CD4-positive, alpha-beta T cell treated with Interleukin-17A for 1 hour (primary cell): Measurements from ENCODE around the gene AKT3.

ENCODE experiments used
- DNase-seq: peaks from one replicate; pipeline ENCODE4 v3.0.0-alpha.2; 2020

Gene AKT3

DNA sequence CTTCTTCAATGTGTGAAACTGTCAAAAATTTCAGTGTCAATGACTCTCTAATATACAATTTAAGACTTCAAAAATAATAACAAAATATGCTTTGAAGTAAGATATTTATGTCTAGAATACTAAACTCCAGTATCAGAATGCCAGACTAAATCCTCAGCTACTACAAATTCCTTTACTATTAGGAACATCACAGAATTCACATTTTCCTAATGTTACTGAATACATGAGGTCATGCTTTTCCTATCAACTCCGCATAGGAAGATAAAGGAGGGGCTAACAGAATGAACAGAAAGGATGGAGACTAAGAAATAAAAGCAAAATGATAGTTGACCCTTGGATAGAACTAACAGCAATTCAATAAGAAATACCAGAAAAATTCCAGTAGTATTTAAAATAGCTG, 301.5 kb downstream of the AKT3 start:
- no peak for DNase-seq

DNA sequence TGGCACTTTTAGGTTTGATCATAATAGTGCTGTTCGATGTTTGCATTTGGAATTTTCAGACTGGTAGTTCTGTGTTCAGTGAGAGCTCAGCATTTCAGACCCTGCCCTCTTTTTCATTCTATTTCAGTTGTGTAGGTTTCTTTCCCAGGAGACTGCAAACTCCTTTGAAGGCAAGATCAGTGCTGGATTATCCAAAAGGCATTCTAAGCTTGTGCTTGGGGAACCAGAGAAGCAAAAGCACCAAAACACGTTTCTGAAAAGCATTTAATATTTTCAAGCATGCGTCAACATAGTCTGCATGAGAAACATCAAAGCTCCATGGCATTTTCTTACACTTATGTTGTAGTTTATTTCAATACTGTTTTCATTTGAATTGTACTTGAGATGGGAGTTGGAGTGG, 302.2 kb downstream of the AKT3 start:
- no peak for DNase-seq

DNA sequence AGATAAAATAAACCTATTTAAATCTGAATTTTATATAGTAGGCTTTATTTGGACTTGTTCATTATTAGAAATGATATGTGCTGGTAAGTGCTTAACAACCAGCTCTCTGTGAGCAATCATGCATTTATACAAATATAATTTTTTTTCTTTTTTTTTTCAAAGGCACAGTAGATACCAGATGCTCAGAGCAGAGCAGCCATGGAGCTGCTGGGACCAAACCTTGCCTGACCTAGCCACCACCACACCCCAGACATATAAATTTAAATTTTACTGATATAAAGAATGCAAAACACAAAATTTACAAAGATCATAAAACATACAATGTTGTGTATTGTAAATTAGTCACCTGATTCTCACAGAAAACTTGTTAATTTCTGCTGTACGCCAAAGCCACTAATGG, 303.6 kb downstream of the AKT3 start:
- no peak for DNase-seq

DNA sequence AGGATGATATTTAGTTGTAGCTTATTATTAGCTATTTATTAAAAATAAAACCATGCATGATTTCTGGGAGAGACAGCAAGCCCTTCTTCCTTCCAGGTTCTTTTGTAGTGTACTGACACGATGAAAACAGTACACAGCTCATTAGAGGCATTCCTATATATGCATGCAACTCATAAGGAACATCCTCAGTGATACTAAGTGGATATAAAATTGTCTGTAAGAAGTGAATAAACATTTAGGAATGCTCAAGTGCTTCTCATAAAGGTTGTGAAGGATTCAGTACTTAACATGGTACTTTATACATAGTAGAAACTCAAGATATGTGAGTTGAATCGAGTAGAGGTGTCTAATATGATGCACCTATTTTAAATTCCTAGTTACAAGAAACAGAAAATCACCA, 306.5 kb downstream of the AKT3 start:
- no peak for DNase-seq

DNA sequence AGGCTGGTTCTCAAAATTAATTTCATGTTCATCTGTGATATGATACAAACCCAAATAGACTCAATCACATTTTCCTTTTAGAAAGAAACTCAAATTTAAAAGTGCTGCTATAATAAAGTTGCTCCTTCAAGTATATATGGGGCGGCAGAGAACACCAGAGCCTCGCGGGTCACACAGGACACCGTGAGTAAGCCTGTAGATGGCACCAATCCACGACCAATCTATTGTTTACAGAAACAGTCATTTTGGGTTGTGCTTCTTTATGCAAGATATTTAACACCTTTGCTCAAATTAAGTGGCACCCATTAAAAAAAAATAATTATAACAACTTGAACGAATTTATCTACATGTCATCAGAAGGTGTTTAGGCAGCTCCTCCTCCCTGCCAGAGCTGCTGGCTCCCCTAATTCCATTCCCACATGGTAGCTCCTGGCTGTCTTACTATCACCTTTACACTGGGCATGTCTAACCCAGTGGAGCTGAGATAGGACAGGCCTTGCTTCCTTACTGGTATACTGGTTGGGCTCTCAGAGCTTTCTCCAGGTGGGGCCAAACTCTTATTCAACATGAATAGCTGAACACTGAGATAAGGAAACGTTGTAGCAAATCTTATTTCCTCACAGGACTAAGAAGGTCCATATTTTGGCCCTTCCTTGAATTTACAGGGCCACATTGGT, 307.2 kb downstream of the AKT3 start:
- DNase-seq, result no peak

DNA sequence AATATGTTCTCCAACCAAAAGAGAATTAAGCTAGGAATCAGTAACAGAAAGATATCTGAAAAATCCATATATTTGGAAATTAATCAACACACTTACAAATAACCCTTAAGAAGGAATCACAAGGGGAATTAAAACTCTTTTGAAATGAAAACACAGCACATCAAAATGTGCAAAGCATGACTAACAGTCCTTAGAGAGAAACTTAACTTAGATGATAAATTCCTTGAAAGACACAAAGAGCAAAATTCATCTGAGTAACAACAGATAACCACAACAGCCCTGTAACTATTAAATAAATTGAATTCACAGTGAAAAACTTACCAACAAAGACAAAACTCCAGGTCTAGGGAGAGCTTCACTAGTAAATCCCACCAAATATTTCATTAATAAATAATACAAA, 310.4 kb downstream of the AKT3 start:
- DNase-seq, result no peak

DNA sequence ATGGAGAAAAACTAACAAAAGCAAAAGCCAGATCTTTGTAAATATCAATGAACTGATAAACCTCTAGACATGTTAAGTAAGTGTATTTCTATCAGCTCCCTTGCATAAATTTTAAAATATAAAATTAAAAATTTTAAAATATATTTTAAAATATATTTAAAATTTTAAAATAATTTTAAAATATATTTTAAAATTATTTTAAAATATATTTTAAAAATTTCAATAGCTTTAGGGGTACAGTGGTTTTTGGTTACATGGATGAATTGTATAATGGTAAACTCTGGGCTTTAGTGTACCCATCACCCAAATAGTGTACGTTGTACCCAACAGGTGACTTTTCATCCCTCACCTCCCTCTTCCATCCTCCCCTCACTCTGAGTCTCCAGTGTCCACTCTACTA, 315.0 kb downstream of the AKT3 start:
- DNase-seq, result no peak

DNA sequence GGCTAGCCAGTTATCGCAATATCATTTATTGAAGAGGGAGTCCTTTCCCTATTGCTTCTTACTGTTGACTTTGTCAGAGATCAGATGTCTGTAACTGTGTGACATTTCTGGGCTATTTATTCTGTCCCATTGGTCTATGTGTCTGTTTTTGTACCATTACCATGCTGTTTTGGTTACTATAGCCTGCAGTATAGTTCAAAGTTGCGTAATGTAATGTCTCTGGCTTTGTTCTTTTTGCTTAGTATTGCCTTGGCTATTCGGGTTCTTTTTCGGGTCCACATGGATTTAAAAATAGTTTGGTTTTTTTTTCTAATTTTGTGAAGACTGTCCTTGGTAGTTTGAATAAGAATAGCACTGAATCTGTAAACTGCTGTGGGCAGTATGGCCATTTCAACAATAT, 320.5 kb downstream of the AKT3 start:
- no peak for DNase-seq

DNA sequence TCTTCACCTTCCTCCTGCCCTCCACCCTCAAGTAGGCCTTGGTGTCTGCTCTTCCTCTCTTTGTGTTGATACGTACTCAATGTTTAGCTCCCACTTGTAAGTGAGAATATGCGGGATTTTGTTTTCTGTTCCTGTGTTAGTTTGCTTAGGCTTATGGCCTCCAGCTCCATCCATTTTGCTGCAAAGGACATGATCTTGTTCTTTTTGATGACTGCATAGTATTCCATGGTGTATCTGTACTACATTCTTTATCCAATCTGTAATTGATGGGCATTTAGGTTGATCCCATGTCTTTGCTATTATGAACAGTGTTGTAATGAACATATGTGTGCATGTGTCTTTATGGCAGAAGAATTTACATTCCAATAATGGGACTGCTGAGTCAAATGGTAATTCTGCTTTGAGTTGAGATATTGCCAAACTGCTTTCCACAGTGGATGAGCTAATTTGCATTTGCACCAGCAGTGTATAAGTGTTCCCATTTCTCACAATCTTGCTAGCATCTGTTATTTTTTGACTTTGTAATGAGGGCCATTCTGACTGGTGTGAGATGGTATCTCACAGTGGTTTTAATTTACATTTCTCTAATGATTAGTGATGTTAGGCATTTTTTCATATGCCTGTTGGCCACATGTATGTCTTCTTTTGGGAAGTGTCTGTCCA, 321.5 kb downstream of the AKT3 start:
- no peak for DNase-seq

DNA sequence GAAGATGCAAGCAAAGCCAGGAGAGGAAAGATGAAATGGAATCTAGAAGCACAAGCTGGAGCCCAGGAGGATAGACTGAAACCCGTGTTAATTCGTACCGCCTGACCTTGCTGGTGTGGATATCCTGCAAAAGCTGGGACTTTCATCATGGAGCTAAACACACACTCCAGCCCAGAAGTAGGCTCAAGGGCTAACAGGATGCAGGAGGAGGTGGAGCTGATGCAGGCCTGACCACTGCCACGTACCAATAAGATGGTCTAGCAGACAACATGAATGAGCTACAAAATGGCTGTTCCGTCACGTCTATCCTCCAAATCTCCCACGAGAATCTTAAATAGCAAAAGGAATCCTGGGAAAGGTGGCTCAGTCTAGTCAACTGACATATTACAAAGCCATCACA, 323.9 kb downstream of the AKT3 start:
- DNase-seq, result no peak

DNA sequence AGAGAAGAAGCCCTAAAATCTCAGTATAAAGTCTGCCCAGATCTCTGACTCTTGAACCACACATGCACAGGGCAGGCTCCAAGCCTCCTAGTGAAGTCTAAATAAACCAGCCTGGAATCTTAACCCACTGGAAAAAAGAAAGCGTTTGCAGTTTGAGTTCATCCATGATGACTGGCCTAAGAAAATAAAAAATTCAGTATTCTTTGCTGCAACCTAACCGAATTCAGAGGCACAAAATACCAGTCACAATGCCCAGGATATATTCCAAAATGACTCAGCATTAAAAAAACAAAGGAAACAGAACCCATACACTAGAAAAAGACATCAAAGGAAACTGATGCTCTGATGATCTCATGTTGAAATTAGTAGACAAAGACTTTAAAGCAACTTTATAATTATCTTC, 325.0 kb downstream of the AKT3 start:
- no peak for DNase-seq

DNA sequence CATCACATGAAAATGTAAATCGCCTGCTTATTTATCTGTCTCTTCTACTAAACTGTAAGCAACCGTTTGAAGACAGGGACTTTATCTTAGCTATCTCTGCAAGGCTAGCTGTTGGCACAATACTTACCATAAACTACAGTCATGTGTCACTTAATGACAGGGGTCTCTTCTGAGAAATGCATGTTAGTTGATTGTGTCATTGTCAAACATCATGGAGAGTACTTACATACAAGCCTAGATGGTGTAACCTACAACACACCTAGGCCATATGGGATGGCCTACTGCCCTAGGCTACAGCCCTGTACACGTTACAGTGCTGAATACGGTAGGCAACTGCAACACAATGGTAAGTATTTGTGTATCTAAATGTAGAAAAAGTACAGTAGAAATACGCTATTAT, 326.3 kb downstream of the AKT3 start:
- no peak for DNase-seq

DNA sequence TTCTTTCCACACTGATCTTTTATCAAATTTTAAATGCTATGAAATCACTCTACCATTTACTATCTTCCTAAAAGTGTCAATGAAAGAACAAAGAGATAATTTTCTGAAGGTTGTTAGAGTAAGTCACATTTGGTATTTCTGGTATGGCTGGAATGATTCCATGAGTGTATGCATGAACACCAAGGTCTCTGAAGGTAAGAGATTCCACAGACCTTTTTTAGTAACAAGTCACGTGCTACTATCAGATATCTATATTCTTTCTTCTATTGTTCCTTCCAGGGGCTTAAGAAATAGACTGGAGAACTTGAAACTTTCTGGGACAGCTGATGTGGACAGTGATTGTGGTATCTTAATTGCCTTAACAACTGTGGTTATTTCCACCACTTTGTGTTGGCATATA, 329.2 kb downstream of the AKT3 start:
- no peak for DNase-seq

DNA sequence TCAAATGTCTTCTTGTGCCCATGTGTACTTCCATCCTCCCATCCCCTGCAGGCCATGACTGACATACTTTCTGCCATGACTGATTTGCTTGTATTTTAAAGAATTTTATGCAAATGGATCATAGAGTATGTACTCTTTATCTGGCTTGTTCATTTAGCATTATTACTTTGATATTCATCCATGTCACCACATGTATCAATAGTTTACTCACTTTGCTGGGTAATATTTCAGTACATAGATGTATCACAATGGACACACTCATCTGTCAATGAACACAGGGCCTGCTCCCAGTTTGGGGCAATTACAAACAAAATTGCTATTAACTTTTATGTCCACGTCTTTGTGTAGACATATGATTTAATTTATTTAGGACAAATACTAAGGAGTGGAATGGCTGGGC, 335.1 kb downstream of the AKT3 start:
- DNase-seq, result no peak

DNA sequence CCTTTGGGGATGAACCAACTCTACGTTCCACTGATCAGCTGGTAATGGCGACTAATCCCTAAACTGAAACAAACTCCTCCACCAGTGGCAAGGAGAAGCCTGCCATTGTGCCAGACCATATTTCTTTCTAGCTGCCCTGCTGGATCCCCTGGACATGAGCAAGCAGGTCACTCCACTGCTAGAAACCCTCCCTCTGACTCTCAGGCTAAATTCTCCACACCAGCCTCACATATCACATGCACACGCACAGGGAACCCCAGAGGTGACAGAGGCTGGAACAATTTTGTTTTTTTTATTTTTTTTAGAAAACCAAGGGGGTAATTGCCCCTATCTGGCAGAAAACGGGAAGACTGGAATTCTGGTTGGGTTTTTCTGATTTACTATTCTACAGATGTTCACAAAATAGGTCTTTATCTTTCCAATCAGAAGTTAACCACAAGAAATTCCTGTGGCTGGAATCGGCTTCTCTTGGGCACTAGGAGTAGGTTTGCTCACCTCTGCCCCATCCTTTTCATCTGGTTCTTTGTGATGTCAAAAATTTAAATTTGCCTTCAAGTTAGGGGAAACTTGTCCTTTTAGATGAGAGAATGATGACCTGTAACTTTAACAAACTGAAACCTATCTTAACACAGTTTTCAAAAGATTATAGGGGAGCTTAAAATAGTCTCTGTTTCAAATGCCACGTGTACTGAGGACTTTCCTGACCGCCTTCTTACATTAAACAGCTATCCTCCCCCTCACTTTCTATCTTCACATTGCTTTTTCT, 336.1 kb downstream of the AKT3 start:
- no peak for DNase-seq

DNA sequence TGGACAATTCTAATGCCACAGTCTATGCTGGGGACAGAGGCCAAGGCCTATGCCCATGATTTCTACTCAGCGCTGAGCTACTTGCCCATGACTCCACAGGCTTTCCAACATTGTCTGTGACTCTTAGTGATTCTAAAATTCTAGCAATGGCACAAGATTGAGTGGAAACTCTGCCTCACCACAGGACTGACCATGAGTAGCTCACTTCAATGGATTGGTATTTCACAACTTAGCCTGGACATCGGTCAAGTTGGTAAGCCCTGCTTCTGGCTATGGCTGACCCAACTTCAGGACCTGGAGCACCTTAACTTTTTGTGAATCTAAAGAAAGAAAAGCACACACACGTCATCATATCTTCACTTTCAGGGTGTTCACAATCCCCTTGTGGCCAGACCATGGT, 339.1 kb downstream of the AKT3 start:
- no peak for DNase-seq

DNA sequence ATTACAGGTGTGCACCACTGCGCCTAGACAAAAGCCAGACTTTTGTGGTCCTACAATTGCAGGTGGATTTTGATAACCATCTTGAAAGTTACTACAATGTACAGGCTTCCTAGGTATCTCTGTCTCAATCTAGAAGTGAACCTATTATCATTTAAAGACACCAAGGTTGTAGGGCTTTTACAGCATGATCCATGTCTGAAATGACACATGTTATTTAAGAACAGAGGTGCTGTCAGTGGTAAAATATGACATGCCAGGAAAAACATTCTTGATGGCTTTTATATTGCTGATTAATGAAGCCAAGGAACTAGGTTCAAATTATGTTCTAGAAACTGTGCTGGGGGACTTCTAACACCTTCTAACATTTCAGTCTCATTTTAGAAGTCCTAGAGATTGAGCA, 341.1 kb downstream of the AKT3 start:
- no peak for DNase-seq

DNA sequence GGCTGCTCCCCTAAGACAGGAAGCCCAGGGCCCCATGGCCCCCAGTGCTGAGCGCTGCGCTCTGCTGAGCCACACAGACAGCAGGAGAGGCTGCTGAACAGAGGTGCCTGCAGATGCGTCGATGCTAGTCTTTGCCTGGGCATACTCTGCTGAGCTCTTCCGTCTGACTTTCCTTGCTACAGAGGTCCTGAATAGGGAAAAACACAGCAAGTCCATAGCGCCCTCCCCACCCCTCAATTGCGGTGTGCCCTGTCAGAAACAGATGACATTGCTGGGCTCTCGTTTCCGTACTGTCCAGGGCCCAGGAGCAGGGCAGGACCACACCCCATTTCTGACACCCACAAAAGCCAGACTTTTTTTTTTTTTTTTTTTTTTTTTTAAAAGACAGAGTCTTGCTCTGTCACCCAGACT, 341.7 kb downstream of the AKT3 start:
- peak; percentile 46 for DNase-seq

DNA sequence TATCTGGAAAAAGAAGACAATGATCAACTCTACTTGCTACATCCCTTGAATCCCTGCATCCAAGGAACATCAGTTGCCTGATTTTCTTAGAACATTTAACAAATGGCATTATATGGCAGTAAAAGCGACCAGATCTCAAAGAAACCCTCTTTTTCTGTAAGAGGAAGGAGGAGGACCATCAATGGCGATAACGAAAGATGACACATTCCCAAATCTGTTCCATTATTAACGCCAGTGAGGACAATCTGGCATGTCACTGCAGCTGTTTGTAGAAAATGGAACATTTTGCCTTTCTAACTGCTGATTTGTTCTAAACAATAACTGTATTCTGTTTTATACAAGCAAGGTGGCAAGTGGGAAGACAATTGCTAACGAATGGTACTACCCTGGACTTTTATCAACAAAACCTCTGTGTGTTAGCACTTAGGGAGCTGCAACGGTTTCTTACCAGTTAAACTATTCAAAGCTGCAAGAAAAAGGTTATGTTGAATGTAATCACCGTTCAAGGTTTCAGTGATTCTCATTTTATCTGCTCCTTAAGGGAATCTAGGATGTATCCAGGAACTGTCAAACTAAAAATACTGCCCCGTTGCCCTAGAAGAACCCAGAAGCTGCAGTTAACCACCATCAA, 342.3 kb downstream of the AKT3 start:
- DNase-seq, result no peak

DNA sequence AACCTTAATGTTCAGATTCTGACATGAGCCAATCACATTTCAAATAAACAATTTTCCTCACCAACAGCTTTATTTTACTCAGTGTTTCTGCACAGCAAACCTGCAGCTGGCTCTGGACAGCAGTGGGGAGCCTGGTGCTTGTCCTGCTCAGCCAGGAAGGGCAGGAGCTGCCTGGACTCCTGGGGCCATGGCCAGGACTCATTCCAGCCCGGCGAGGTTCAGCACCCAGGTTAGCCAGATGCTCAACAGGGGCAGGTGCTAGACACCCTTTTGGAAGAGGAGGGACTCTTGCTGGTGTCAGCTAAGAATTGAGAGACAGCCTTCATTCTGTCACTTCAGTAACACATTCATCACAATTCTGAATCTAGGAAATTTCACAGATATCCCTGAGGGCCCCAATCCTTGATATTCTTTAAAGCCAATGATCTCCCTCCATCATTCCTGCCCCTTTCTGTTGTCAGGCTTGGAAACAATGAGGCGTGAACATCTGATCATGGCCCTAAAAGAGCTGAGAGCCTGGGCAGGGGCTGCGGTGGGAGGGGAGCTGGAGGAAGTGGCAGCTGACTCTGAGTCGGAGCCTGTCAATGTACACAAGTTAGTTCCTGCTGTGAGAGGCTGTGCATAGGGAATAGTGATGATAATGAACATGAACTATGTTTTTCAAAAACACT, 342.9 kb downstream of the AKT3 start:
- DNase-seq, result no peak

DNA sequence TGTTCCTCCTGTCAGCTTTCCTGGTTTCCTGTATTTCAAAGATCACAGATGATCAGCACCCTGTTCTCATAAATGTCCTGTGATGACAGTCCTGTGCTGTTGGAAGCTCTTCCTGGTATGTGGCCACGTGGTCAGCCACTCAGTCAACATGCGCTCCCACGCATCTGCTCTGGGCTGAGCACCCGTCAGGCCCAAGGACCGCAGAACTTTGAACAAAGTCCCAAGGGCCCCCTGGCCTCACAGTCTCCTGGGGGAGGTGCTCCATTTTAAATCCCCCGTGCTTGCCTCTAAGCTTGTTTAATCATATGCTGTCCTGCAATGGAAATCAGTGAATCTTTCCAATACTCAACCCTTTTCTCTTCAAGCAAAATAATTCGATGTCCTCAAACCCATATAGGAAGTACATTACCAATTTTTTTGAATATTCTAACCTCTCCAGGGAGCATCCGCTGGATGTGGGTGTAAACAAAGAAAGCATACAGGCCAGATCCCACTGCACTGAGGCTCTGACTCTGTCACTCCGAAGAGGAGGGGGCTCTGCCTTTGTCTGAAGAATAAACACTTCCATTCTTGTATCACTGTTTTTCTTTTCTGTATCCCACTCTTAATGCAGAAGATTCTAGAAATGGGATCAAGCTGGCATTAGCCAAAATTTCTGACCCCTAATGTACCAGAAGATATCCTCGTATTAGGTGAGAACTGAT, 343.9 kb downstream of the AKT3 start:
- DNase-seq, result no peak

DNA sequence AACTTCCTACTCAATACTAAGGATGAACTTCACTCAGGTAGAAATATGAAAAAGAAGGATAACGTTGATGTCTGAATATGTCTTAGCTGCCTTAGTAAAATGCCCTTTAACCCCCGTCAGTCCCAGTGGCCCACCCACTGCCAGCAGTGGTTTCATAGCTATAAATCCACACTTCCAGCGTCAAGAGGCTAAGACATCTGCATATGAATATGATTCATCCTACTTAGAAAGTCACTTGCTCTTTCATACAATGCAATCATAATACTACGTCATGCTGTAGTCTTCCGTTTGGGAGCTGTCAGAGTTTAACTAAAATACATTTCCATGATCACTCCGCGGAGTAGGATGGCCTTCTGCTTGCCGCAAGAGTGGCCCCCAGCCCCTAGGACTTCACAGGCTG, 346.9 kb downstream of the AKT3 start:
- DNase-seq, result no peak

DNA sequence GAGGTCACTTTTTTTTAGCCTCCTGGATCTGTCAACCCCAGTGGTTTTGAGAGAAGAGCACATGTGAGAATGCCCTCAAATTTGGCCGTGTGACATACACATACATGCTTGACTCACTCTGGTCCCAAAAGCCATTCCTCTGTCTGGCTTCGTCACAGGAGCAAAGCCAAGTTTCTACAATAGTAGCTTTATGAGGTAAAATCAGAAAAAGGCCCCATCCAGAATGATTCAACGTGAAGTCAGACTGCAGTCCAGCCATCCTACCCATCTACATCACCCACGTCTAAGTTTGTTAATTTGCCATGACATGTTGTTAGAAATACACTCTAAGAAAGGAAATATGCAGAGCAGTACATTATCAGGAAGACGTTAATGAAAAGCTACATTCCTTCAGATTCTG, 349.0 kb downstream of the AKT3 start:
- DNase-seq, result no peak
